Mucosa of rectum (tissue), 2 donors: ENCODE data around the gene CTRL.

Source experiments
- H3K27ac ChIP-seq, 2 donors: one replicate each; pipeline ENCODE4 v1.7.0; 2013; ENCODE audit warnings: inconsistent platforms in 2 of 2, low read depth in 2 of 2, low read length in 2 of 2
- H3K27me3 ChIP-seq, 2 donors: one replicate each; pipeline ENCODE4 v1.7.0; 2013; ENCODE audit warnings: low read length in 2 of 2; ENCODE audit not compliant: control insufficient read depth in 2 of 2, insufficient read depth in 2 of 2
- H3K36me3 ChIP-seq, 2 donors: one replicate each; pipeline ENCODE4 v1.7.0; 2013; ENCODE audit warnings: low read length in 2 of 2; ENCODE audit not compliant: control insufficient read depth in 2 of 2, insufficient read depth in 2 of 2
- H3K4me1 ChIP-seq, 2 donors: one replicate each; pipeline ENCODE4 v1.7.0; 2013; ENCODE audit warnings: low read length in 2 of 2, mild to moderate bottlenecking in 1 of 2; ENCODE audit not compliant: control insufficient read depth in 2 of 2, insufficient read depth in 2 of 2
- H3K4me3 ChIP-seq, 2 donors: one replicate each; pipeline ENCODE4 v1.7.0; 2013; ENCODE audit warnings: low read length in 2 of 2
- H3K9ac ChIP-seq, 2 donors: one replicate each; pipeline ENCODE4 v1.7.0; 2013; ENCODE audit warnings: low read length in 2 of 2, low read depth in 1 of 2, mild to moderate bottlenecking in 1 of 2
- H3K9me3 ChIP-seq, 2 donors: one replicate each; pipeline ENCODE4 v1.7.0; 2013; ENCODE audit warnings: low read length in 2 of 2; ENCODE audit not compliant: control insufficient read depth in 2 of 2
- donor health status: healthy.
- donor health status: Normal muscosa, but diverticular disease.

Gene CTRL

DNA sequence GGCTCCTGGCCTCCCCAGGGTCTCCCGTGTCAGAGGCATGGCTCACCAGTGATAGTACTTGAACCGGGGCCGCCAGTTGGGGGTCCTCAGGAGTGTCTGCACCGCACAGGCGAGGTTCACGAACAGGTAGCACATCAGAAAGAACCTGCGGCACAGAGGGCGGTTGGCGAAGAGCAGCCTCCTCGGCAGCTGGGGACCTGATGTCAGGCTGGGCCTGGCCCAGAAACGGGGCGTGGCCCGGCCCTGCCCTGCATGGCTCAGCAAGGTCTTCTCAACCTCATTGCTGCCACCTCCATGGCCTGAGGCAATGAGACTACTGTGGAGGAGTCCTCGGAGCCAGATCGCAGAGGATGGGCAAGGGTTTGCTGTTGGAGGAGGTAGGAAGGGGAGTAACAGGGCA is 16.4 kb upstream of the CTRL start:
- Histone ChIP-seq H3K36me3 (peaks cover 6 to 52% of the 10 kb centered on the region in 2 donors), H3K27ac (no peak overlapping the region), H3K9me3 (no peaks in the 10 kb centered on the region), H3K9ac (no peak overlapping the region), H3K27me3 (no peaks in the 10 kb centered on the region), H3K4me1 (peaks cover 11 to 14% of the 10 kb centered on the region in 2 donors), H3K4me3 (no peak overlapping the region)

DNA sequence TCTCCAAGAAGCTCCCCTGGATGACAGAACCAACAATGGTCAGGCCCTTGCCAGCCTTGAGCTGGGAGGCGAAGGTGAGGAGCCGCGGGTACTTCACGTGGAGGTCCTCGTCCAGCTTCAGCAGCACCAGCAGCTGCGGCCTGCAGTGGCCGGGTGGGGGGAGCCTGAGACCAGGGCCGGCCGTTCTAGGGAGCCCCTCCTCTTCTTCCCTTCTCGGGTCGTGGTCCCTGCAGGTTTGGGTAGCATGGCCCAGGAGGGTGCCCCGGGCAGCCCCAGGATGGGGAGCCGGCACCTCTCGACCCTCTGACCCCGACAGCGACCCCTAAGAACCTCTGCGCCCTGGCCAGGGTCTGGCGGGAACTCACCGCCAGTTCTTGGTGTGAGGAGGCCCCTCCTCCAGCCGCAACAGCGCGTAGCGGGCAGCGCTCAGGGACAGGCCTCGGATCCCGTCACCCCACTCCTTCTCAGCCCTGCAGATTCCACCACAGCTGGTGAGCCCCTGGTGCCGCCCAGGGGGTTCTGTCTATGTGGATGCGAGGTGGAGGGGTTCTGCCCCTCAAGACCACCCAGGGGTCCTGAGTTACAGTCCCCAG is 15.4 kb upstream of the CTRL start:
- H3K4me1 ChIP-seq, result peaks cover 11 to 14% of the 10 kb centered on the region in 2 donors
- no peak overlapping the region for H3K27ac ChIP-seq
- no peak overlapping the region for H3K9ac ChIP-seq
- peaks cover 6 to 53% of the 10 kb centered on the region in 2 donors for H3K36me3 ChIP-seq
- H3K27me3 ChIP-seq, result no peaks in the 10 kb centered on the region
- no peak overlapping the region for H3K4me3 ChIP-seq
- H3K9me3 ChIP-seq, result no peaks in the 10 kb centered on the region

DNA sequence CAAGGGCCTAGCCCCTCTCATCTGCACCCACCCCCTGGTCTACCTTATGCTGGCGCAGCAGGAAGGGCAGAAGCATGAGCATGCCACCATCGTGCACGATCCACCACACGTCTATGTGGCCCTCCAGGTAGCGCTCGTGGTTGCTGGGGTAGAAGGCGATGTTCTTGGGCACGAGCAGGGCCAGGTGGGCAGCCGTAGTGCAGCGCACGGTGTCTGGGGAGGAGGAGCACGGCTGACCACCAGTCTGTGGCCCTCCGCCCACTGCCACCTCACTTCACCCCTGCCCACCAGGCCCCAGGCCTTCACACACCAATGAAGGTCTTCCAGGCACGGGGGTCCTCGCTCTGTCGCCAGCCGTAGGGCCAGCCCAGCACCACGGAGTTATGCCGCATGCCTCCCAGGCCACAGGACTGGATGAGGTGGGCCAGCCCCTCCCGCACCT is 14.5 kb upstream of the CTRL start:
- no peaks in the 10 kb centered on the region for H3K27me3 ChIP-seq
- H3K9me3 ChIP-seq, result no peaks in the 10 kb centered on the region
- H3K4me1 ChIP-seq, result peaks cover 9 to 11% of the 10 kb centered on the region in 2 donors
- H3K9ac ChIP-seq, result no peak overlapping the region
- H3K36me3 ChIP-seq, result peaks cover 6 to 46% of the 10 kb centered on the region in 2 donors
- H3K27ac ChIP-seq, result no peak overlapping the region
- H3K4me3 ChIP-seq, result no peak overlapping the region

DNA sequence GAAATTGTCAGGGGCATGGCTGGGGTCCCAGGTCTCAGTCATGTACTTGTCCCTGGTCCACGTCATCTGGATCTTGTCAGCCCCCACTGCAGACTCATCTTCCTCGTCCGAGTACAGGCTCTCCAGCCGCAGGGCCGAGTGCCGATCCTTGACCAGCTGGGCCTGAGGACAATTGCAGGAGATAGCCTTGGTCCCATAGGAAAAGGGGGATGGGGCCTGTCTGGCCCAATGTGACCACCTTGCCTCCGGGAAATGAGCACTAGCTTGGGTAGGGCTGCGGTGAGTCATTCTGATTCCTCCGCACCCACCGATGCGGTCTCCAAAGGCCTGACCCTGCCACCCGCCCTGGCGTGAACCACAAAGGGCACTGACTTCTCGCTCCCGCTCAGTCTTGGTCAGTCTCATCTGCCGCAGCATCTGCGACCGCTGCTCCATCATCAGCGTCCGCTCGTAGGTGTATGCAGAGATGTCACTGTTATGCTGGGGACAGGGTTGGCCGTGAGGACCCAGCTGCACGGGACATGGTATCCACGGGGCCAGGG is 13.8 kb upstream of the CTRL start:
- Histone ChIP-seq H3K9ac (no peak overlapping the region), H3K36me3 (peaks cover 6 to 46% of the 10 kb centered on the region in 2 donors), H3K4me1 (peaks cover 9 to 11% of the 10 kb centered on the region in 2 donors), H3K4me3 (no peak overlapping the region), H3K9me3 (no peaks in the 10 kb centered on the region), H3K27ac (no peak overlapping the region), H3K27me3 (no peaks in the 10 kb centered on the region)

DNA sequence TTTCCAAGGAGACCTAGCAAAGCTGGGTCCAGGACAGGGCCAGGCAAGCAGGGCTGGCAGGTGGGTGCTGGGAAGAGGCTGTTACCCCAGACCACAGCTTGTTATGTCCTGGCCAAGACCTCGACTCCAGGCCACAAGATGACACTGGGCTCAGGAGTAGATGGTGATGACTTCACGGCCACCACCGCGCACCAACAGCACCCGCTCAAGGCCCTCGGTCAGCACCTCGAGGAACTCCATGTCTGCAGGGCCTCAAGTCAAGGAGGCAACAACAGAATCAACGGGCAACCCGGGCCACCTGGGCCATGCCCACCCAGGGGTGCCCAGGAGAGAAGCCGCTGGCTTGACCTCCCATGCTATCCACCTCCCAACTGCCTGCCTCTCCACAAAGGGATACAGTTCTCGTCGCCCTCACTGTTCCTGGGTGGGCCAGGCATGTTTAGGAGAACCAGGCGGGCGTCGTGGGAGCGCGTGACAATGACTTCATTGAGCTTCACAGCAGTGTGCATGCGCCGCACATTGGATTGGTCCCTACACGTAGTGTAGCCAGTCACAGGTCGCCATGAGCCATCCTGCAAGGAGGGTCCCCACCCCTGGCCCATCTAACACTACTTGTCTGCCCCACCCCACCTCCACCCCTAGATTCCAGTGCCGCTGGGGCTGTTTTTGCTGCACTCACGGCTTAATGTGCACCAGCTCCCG is 13.2 kb upstream of the CTRL start:
- Histone ChIP-seq H3K9ac (no peak overlapping the region), H3K36me3 (peaks cover 6 to 41% of the 10 kb centered on the region in 2 donors)

DNA sequence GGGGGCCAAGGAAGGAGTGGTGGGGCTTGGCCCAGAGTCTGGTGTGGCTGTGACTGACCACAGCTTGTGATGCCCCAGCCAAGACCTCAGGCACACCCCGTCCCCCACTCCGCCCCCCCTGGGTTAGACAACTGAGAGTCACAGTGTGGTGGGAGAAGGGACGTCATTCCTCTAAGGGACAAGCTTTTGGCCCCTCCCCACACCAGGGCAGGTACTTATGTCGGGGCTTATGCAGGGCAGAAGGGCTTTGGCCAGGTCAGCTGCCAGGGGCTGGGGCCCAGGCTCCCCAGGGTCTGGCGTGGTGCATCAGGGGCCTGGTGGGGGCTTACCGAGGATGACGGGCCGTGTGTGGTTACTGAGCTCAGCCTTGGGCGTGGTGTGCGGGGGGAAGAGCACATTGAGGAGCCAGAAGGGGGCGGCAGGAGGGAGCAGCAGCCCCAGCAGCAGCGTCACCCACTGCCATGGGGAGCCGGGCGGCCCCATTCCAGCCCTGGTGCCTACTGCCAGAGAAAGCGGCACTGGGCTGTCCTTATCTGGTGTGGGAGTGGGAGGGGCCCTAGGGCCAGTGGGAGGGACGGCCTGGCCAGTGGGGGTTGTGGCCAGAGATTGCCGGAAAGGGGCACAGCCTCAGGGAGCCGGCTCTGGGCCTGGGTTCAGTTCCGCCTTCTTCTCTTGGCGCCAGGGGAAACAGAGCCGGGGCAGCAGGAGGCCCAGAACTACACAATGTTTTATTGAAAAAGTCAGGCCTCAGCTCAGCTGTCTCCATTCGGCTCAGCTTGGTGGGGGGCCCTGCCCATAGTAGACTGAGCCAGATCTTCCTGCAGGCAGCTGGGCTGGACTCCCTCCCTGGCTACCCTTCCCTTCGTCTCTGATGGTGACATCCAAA is 12.2 kb upstream of the CTRL start, which contains the start of gene LCAT:
Gene LCAT (minus strand): TSS at position 502 of the 886 bp plus-strand sequence. CDS start 19 bp downstream, at position 483.
- Histone ChIP-seq H3K4me3 (no peak within 1 kb of the TSS), H3K27ac (peak within 1 kb of the TSS; percentile 44 to 65), H3K9ac (peak within 1 kb of the TSS in 1 of 2 donors; percentile 7), H3K27me3 (no peaks in the 10 kb centered on the region), H3K9me3 (no peaks in the 10 kb centered on the region), H3K36me3 (peaks cover 3 to 37% of the 10 kb centered on the region in 2 donors), H3K4me1 (peaks cover 14 to 16% of the 10 kb centered on the region in 2 donors)

More for the DNA sequence above, 13.2 kb upstream of the CTRL start:
- Histone ChIP-seq H3K27me3 (no peaks in the 10 kb centered on the region), H3K27ac (peak overlapping the region in 1 of 2 donors; percentile 65), H3K4me1 (peaks cover 14 to 16% of the 10 kb centered on the region in 2 donors), H3K9me3 (no peaks in the 10 kb centered on the region), H3K4me3 (no peak overlapping the region)

DNA sequence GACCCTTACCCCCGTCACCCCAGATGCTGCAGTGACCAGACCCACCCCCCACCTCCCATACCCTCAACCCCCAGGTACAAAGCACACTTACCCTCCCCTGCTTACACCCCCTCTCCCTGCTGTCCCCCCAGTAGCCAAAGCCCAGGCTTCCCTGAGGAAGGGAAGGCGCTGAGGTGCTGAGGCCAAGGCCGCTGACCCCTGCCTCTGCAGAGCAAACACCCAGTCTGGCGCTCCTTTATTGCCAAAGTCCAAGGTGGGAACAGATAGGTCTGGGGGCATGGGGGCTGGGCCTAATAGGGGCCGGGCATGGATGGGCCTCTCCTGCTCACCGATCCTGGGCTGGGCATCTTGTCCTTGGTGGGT is 11.6 kb upstream of the CTRL start:
- Histone ChIP-seq H3K9ac (no peak overlapping the region), H3K36me3 (peaks cover 3 to 31% of the 10 kb centered on the region in 2 donors), H3K4me1 (peaks cover 14 to 16% of the 10 kb centered on the region in 2 donors), H3K4me3 (no peak overlapping the region), H3K9me3 (no peaks in the 10 kb centered on the region), H3K27me3 (no peaks in the 10 kb centered on the region), H3K27ac (peak overlapping the region; percentile 44 to 65)

DNA sequence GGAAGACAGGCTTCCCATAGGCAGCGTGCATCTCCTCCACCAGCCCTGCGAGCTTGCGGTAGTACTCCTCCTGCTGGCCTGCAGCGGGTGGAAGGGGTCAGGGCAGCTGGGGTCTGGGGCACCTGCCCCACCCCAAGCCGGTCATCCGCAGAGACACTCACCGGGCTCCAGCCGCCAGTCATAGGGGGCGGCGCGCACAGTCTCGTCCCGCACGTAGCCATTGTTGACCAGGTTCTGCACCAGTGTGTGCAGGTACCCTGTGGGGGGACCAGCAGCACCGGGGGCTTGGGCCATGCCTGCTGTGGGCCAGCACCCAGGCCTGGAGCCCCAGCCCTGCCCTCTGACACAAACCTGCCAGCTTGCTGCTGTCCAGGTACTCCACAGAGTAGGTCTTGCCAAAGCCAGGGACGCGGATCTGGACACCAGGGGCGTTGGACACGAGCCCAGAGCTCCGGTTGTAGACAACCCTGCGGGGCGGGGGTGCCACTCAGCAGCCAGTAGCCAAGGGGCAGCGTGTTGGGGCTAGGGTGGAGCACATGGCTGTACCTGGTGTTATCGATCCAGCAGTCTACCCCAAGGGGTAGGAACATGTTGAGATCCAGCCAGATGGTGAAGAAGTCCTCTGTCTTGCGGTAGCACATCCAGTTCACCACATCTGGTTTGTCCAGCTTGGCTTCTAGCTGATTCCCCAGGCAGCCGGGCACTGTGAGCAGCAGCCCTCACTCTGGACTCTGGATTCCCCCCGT is 11.0 kb upstream of the CTRL start:
- no peaks in the 10 kb centered on the region for H3K27me3 ChIP-seq
- no peak overlapping the region for H3K4me3 ChIP-seq
- no peak overlapping the region for H3K9ac ChIP-seq
- H3K4me1 ChIP-seq, result peaks cover 13 to 16% of the 10 kb centered on the region in 2 donors
- no peaks in the 10 kb centered on the region for H3K9me3 ChIP-seq
- H3K36me3 ChIP-seq, result peaks cover 3 to 28% of the 10 kb centered on the region in 2 donors
- H3K27ac ChIP-seq, result peak overlapping the region in 1 of 2 donors; percentile 65

DNA sequence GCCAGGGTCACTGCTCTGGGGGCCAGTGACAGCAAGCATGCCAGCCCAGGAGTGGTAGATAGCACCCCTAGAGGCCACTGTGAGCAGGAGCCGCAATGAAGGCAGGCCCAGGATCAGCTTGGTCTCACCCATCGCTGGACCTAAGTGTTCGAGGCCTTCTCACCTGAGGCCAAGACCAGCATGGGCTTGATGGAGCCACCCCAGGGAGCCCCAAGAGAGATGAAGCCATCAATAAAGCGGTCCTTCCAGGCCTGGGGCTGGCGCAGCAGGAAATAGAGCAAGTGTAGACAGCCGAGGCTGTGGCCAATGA is 10.5 kb upstream of the CTRL start:
- Histone ChIP-seq H3K4me1 (peaks cover 17 to 19% of the 10 kb centered on the region in 2 donors), H3K4me3 (no peak overlapping the region), H3K27ac (no peak overlapping the region), H3K27me3 (no peaks in the 10 kb centered on the region), H3K9ac (no peak overlapping the region), H3K9me3 (no peaks in the 10 kb centered on the region), H3K36me3 (peaks cover 3 to 23% of the 10 kb centered on the region in 2 donors)
